Mucosa of rectum (tissue), 2 donors: Measurements from ENCODE around the gene GPR176.

ENCODE experiments used
- H3K27ac ChIP-seq, 2 donors: one replicate each; pipeline ENCODE4 v1.7.0; 2013; ENCODE audit warnings: inconsistent platforms in 2 of 2, low read depth in 2 of 2, low read length in 2 of 2
- H3K27me3 ChIP-seq, 2 donors: one replicate each; pipeline ENCODE4 v1.7.0; 2013; ENCODE audit warnings: low read length in 2 of 2; ENCODE audit not compliant: control insufficient read depth in 2 of 2, insufficient read depth in 2 of 2
- H3K36me3 ChIP-seq, 2 donors: one replicate each; pipeline ENCODE4 v1.7.0; 2013; ENCODE audit warnings: low read length in 2 of 2; ENCODE audit not compliant: control insufficient read depth in 2 of 2, insufficient read depth in 2 of 2
- H3K4me1 ChIP-seq, 2 donors: one replicate each; pipeline ENCODE4 v1.7.0; 2013; ENCODE audit warnings: low read length in 2 of 2, mild to moderate bottlenecking in 1 of 2; ENCODE audit not compliant: control insufficient read depth in 2 of 2, insufficient read depth in 2 of 2
- H3K4me3 ChIP-seq, 2 donors: one replicate each; pipeline ENCODE4 v1.7.0; 2013; ENCODE audit warnings: low read length in 2 of 2
- H3K9ac ChIP-seq, 2 donors: one replicate each; pipeline ENCODE4 v1.7.0; 2013; ENCODE audit warnings: low read length in 2 of 2, low read depth in 1 of 2, mild to moderate bottlenecking in 1 of 2
- H3K9me3 ChIP-seq, 2 donors: one replicate each; pipeline ENCODE4 v1.7.0; 2013; ENCODE audit warnings: low read length in 2 of 2; ENCODE audit not compliant: control insufficient read depth in 2 of 2
- donor health status: healthy.
- donor health status: Normal muscosa, but diverticular disease.

The GPR176 gene

GRCh38 chr15:39919748-39920509 is at the start of gene GPR176:
Gene GPR176, minus strand, starts transcription at chr15:39920266. Its CDS starts 240 bp downstream, at chr15:39920026.
- H3K4me3 ChIP-seq: peak within 1 kb of the TSS; percentile 75 to 76
- no peaks in the 10 kb centered on the region for H3K9me3 ChIP-seq
- peaks cover 17 to 21% of the 10 kb centered on the region in 2 donors for H3K27me3 ChIP-seq
- peaks cover 5 to 8% of the 10 kb centered on the region in 2 donors for H3K4me1 ChIP-seq
- H3K36me3 ChIP-seq: no peaks in the 10 kb centered on the region
- H3K9ac ChIP-seq: peak within 1 kb of the TSS; percentile 52 to 76
- peak within 1 kb of the TSS; percentile 47 to 52 for H3K27ac ChIP-seq

GRCh38 chr15:39969002-39969394 is 48.9 kb upstream of the GPR176 start:
- peaks cover 25 to 34% of the 10 kb centered on the region in 2 donors for H3K36me3 ChIP-seq
- no peaks in the 10 kb centered on the region for H3K27me3 ChIP-seq
- H3K9me3 ChIP-seq: no peaks in the 10 kb centered on the region
- H3K4me1 ChIP-seq: peaks cover 0 to 3% of the 10 kb centered on the region in 2 donors
- H3K4me3 ChIP-seq: no peak overlapping the region
- H3K9ac ChIP-seq: no peak overlapping the region
- no peak overlapping the region for H3K27ac ChIP-seq

GRCh38 chr15:39968273-39969001 is 48.4 kb upstream of the GPR176 start:
- peaks cover 24 to 32% of the 10 kb centered on the region in 2 donors for H3K36me3 ChIP-seq
- no peak overlapping the region for H3K27ac ChIP-seq
- H3K9me3 ChIP-seq: no peaks in the 10 kb centered on the region
- no peak overlapping the region for H3K4me3 ChIP-seq
- H3K27me3 ChIP-seq: no peaks in the 10 kb centered on the region
- H3K9ac ChIP-seq: no peak overlapping the region
- peaks cover 0 to 3% of the 10 kb centered on the region in 2 donors for H3K4me1 ChIP-seq

GRCh38 chr15:39966521-39966920 is 46.5 kb upstream of the GPR176 start:
- H3K4me1 ChIP-seq: peaks cover 0 to 3% of the 10 kb centered on the region in 2 donors
- H3K27ac ChIP-seq: no peak overlapping the region
- no peak overlapping the region for H3K9ac ChIP-seq
- peaks cover 37 to 38% of the 10 kb centered on the region in 2 donors for H3K36me3 ChIP-seq
- no peaks in the 10 kb centered on the region for H3K27me3 ChIP-seq
- H3K9me3 ChIP-seq: no peaks in the 10 kb centered on the region
- H3K4me3 ChIP-seq: no peak overlapping the region

- H3K27me3 ChIP-seq: no peaks in the 10 kb centered on the region
- peaks cover 0 to 2% of the 10 kb centered on the region in 2 donors for H3K4me1 ChIP-seq
- H3K9ac ChIP-seq: no peak overlapping the region
- peaks cover 37 to 42% of the 10 kb centered on the region in 2 donors for H3K36me3 ChIP-seq
- no peak overlapping the region for H3K4me3 ChIP-seq
- H3K9me3 ChIP-seq: no peaks in the 10 kb centered on the region
- no peak overlapping the region for H3K27ac ChIP-seq
Observed at GRCh38 chr15:39963786-39964185, 43.7 kb upstream of the GPR176 start.

GRCh38 chr15:39961051-39961450 is 41.0 kb upstream of the GPR176 start:
- Histone ChIP-seq H3K27ac (no peak overlapping the region), H3K9me3 (no peaks in the 10 kb centered on the region), H3K4me1 (peaks cover 0 to 2% of the 10 kb centered on the region in 2 donors), H3K36me3 (peaks cover 41 to 49% of the 10 kb centered on the region in 2 donors), H3K9ac (no peak overlapping the region), H3K27me3 (no peaks in the 10 kb centered on the region), H3K4me3 (no peak overlapping the region)

GRCh38 chr15:39960411-39960810 is 40.3 kb upstream of the GPR176 start:
- H3K9ac ChIP-seq: no peak overlapping the region
- H3K36me3 ChIP-seq: peaks cover 40 to 46% of the 10 kb centered on the region in 2 donors
- no peak overlapping the region for H3K27ac ChIP-seq

GRCh38 chr15:39959411-39959810 is 39.3 kb upstream of the GPR176 start:
- peaks cover 47 to 49% of the 10 kb centered on the region in 2 donors for H3K36me3 ChIP-seq
- H3K9me3 ChIP-seq: no peaks in the 10 kb centered on the region
- no peak overlapping the region for H3K9ac ChIP-seq
- H3K27ac ChIP-seq: no peak overlapping the region
- peaks cover 0 to 2% of the 10 kb centered on the region in 2 donors for H3K4me1 ChIP-seq
- H3K4me3 ChIP-seq: no peak overlapping the region
- H3K27me3 ChIP-seq: no peaks in the 10 kb centered on the region

More at GRCh38 chr15:39960411-39960810, 40.3 kb upstream of the GPR176 start:
- Histone ChIP-seq H3K4me3 (no peak overlapping the region), H3K4me1 (peaks cover 0 to 2% of the 10 kb centered on the region in 2 donors), H3K27me3 (no peaks in the 10 kb centered on the region), H3K9me3 (no peaks in the 10 kb centered on the region)

GRCh38 chr15:39957481-39957880 is 37.4 kb upstream of the GPR176 start:
- Histone ChIP-seq H3K36me3 (peaks cover 46 to 54% of the 10 kb centered on the region in 2 donors), H3K4me1 (peaks cover 0 to 2% of the 10 kb centered on the region in 2 donors), H3K27me3 (no peaks in the 10 kb centered on the region), H3K9ac (no peak overlapping the region), H3K9me3 (no peaks in the 10 kb centered on the region), H3K27ac (no peak overlapping the region), H3K4me3 (no peak overlapping the region)

- no peaks in the 10 kb centered on the region for H3K9me3 ChIP-seq
- H3K9ac ChIP-seq: no peak overlapping the region
- H3K27ac ChIP-seq: no peak overlapping the region
- H3K36me3 ChIP-seq: peaks cover 45 to 56% of the 10 kb centered on the region in 2 donors
- no peak overlapping the region for H3K4me3 ChIP-seq
- H3K4me1 ChIP-seq: no peaks in the 10 kb centered on the region
- H3K27me3 ChIP-seq: no peaks in the 10 kb centered on the region
Observed at GRCh38 chr15:39953521-39953920, 33.5 kb upstream of the GPR176 start.
